Mononuclear cell (primary cell): ENCODE data around the gene SRGAP3. TPM values are rescaled to one million over a fixed set of nuclear protein-coding genes. Genes with fewer than 3 reads are reported as not detected.

ENCODE experiments used
- H3K27me3 ChIP-seq: 2 replicates; pipeline ENCODE4 v1.6.0; 2011; ENCODE audit warnings: low read length, control low read depth; ENCODE audit not compliant: insufficient read depth
- H3K4me1 ChIP-seq: 2 replicates; pipeline ENCODE4 v1.5.1; 2011; ENCODE audit warnings: mild to moderate bottlenecking, low read length, control low read depth; ENCODE audit not compliant: insufficient read depth
- H3K4me3 ChIP-seq: 2 replicates; pipeline ENCODE4 v1.5.1; 2011; ENCODE audit warnings: mild to moderate bottlenecking, low read length, moderate library complexity
- H3K9me3 ChIP-seq: 2 replicates; pipeline ENCODE4 v1.5.1; 2011; ENCODE audit warnings: low read depth, mild to moderate bottlenecking, control low read depth, low read length
- total RNA-seq: library from RNA; depleted of rRNA; stranded (reverse); fragments of >200 nt; gene quantifications from one replicate; pipeline ENCODE4 v1.2.3, GENCODE V29; 2012

SRGAP3 gene
- total RNA-seq, 1 donor = 2.2 TPM

DNA sequence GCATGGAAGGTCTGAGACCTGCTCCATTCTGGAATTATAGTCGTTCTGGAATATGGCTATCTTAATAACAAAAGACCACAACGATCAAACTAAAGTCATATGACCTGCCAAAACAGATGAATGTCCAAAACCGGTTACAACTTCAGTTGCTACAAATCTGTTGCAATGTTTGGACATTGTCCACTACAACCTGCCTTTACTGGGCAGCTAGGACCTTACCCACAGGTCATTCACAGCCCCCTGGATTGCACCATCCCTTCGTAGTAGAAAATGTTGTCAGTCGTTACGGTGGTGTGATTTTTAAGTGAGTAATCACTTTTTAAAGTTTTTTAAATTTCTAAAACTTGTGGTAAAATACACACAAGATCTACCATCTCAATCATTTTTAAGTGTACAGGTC is 22.5 kb upstream of the SRGAP3 start:
- Histone ChIP-seq H3K4me3 (no peak overlapping the region), H3K9me3 (no peaks in the 10 kb centered on the region), H3K27me3 (no peaks in the 10 kb centered on the region), H3K4me1 (no peaks in the 10 kb centered on the region)

DNA sequence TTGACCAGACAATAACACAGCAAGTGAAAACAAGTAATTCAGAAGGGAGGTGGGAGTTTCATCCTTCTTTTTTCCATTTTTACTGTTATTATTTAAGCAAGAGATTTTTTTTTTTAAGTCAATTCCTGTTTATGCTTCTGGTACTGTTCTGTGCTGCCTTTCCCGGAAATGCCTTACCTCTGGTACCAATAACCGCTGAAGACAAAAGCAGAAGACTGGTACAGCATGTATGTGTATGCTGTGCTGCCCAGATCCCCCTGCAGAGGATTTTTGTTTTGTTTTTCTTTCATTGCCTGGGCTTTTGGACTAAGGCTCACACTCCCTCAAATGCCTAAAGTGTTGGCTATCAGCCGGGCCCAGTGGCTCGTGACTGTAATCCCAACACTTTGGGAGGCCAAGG is 21.3 kb upstream of the SRGAP3 start:
- H3K4me3 ChIP-seq = no peak overlapping the region
- H3K9me3 ChIP-seq = no peaks in the 10 kb centered on the region
- H3K27me3 ChIP-seq = no peaks in the 10 kb centered on the region
- H3K4me1 ChIP-seq = no peaks in the 10 kb centered on the region

DNA sequence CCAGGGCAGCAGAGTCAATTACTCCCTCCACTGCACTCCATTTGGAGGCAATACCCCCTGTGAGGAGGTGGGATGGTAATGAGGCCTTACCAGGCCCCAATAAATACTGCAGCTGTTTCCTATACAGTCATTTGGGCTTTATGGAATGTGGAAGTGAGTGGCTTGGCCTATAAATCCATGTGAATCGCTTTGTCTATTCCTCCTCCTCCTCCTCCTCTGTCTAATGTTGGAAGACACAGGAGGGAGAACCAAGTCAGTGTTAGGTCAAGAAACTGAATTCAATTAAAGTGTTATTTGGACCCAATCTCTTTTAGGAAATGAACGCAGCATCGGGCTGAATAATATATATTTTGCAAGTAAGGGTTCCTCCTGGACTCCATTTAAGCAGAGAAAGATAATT is 17.3 kb upstream of the SRGAP3 start:
- Histone ChIP-seq H3K4me1 (no peaks in the 10 kb centered on the region), H3K9me3 (no peaks in the 10 kb centered on the region), H3K27me3 (no peaks in the 10 kb centered on the region), H3K4me3 (no peak overlapping the region)

DNA sequence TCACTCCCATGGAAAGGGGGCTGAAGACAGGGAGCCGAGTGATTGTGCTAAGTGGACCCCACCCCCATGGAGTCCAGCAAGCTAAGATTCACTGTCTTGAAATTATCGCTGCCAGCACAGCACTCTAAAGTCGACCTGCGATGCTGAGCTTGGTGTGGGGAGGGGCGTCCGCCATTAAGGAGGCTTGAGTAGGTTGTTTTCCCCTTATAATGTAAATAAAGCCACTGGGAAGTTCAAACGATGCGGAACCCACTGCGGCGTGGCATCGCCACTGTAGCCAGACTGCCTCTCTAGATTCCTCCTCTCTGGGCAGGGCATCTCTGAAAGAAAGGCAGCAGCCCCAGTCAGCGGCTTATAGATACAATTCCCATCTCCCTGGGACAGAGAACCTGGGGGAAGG is 10.9 kb upstream of the SRGAP3 start:
- Histone ChIP-seq H3K27me3 (no peaks in the 10 kb centered on the region), H3K9me3 (no peaks in the 10 kb centered on the region), H3K4me3 (no peak overlapping the region), H3K4me1 (no peaks in the 10 kb centered on the region)

DNA sequence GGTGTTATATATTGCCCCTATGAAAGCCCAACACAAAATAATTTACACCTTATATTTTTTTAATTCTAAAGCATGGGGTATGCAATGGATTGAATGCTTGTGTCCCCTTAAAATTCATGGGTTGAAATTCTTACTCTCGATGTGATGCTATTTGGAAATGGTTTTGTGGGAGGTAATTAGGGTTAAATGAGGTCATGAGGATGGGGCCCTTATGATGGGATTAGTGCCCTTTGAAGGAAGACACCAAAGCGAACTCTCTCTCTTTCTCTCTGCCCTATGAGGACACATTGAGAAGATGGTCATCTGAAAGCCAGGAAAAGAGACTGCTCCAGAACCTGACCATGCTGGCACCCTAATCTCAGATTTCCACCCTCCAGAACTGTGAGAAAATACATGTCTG is 7.6 kb upstream of the SRGAP3 start:
- no peaks in the 10 kb centered on the region for H3K9me3 ChIP-seq
- H3K4me3 ChIP-seq = no peak overlapping the region
- no peaks in the 10 kb centered on the region for H3K27me3 ChIP-seq
- H3K4me1 ChIP-seq = no peaks in the 10 kb centered on the region

DNA sequence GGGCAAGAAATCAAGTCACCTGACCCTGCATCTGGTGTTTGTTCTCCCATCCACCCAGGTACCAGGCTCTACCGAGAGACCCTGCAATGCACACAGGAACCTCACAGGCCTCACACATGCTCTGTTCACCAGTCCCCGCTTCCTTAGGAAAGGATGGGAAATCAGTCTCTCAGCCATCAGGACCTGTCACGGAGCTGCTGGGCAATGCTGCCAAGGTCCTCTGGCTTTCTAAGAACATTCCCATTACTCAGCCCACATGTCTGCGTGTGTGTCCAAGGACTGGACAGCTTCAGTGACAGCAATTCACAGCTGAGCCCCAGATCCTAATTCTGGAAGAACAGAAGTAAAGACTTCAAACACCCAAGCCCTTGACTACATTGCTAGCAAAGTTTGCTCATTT is 6.5 kb upstream of the SRGAP3 start:
- H3K9me3 ChIP-seq = no peaks in the 10 kb centered on the region
- H3K4me3 ChIP-seq = no peak overlapping the region
- H3K27me3 ChIP-seq = no peaks in the 10 kb centered on the region
- H3K4me1 ChIP-seq = no peaks in the 10 kb centered on the region

DNA sequence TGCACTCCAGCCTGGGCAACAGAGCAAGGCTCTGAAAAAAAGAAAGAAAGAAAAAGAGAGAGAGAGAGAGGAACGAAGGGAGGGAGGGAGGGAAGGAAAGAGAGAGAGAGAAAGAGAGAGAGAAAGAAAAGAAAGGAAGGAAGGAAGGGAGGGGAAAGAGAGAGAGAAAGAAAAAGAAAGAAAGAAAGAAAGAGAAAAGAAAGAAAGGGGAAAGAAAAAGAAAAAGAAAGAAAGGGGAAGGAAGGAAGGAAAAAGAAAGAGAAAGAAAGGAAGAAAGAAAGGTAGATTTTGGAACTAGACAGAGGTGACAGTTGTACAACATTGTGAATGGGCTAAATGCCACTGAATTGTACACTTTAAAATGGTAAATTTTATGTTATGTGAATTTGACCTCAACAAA is 5.3 kb upstream of the SRGAP3 start:
- H3K9me3 ChIP-seq = no peaks in the 10 kb centered on the region
- H3K4me3 ChIP-seq = no peak overlapping the region
- H3K4me1 ChIP-seq = peaks cover 8% of the 10 kb centered on the region
- H3K27me3 ChIP-seq = no peaks in the 10 kb centered on the region

DNA sequence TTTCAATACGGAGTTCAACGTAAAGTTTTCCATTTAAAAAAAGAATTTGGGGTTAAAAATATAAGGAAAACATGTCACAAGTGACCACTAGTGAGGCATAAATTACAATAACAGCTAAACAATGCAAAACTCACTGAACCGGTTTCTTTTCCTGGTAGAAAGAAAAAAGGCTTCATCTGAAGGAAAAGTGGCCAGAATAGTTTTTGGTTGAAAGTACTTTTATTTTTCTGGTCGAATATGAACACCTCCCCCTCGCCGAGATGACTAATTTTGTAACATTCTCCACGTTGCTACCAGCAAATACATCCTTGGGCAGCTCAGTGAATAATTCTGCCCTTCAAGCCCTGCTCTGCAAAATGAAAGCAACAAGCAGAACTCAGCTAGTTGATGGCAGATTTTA is 3.9 kb upstream of the SRGAP3 start:
- peaks cover 20% of the 10 kb centered on the region for H3K4me1 ChIP-seq
- H3K4me3 ChIP-seq = no peak overlapping the region
- no peaks in the 10 kb centered on the region for H3K27me3 ChIP-seq
- H3K9me3 ChIP-seq = no peaks in the 10 kb centered on the region

DNA sequence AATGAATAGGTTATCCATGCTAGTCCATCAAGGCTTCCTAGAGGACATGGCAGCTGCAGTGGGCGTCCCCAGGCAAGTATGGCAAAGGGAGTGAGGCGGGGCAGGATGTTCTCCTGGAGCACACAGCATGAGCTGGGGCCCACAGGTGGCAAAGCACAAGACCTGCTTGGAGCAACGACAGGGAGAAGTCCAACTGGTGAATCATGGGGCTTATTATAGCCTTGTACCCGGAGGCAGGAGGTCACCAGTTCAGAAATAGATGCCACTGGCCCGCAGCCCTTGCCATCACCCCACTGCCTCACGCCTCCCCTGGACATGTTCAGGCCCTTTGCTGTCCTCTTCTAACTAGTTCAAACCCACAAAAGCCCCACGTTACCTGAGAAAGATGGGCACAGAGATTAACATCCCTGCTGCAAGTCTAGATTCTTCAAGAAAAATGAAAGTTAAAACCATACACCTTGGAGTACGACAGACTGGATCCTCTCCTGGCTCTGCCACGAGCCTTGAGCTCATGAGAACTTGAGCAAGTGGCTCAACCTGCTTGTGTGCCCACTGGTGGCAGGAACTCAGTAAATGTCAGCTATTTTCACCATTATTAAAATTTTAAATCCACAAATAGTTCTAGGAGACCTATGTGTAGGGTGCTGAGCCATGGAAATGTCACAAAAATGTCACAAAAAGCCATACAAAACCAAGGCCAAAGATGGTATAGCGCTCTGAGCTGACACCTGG is 1.8 kb upstream of the SRGAP3 start:
- Histone ChIP-seq H3K27me3 (no peaks in the 10 kb centered on the region), H3K4me1 (peaks cover 28% of the 10 kb centered on the region), H3K4me3 (no peak overlapping the region), H3K9me3 (no peaks in the 10 kb centered on the region)

DNA sequence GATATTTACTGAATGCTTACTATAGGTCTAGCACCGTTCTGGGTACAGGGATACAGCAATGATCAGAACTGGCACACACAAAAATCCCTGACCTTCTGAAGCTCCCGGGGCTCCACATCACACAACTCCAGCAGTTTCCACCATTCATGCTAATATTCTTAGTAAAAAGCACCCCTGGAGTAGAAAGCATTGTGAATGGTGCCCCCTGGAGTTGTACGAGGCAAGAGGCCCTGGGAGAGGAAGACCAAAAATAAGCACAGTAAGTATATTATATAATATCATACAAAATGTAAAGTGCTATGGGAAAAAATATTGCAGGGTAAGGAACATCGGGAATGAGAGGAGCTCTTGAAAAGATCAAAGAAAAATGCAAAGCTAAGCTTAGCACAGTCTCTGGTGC is 790 bp upstream of the SRGAP3 start:
- Histone ChIP-seq H3K4me3 (no peak overlapping the region), H3K27me3 (no peaks in the 10 kb centered on the region), H3K9me3 (no peaks in the 10 kb centered on the region), H3K4me1 (peaks cover 28% of the 10 kb centered on the region)

DNA sequence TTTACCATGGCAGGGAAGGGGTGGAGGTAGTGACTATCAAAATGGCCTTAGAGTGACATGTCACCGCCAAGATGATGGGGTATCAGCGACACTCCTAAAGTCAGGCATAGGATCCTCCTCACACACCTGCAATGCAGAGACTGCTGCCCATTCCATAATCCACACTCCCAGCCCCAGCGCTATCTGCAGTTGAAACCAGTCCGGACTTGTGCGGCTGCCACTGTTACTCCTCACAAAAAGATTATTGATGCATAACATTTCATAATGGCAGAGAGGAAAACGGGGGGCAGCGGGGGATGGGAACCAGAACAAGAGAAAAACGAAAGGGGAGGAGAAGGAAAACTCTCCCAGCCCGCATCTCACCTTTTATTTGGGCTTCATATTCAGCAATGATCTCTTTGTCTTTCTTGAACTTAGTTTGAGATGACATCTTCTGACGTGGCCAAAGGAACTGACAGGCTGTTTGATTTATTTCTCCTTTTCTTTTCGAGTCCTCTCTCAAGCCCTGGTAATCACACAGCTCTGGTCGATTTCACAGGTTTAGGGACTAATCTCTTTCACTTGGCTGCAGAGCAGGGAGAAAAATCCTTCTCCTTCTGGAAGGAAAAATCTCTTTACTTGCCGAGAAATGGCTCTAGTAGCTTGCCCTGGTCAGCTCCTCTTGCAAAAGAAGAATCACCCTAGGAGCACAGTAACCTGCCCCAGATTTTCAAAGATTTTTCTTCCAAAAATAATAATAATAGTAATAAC is 749 bp downstream of the SRGAP3 start:
- H3K4me1 ChIP-seq = peaks cover 28% of the 10 kb centered on the region
- H3K27me3 ChIP-seq = no peaks in the 10 kb centered on the region
- H3K4me3 ChIP-seq = peak overlapping the region; percentile 42
- no peaks in the 10 kb centered on the region for H3K9me3 ChIP-seq

DNA sequence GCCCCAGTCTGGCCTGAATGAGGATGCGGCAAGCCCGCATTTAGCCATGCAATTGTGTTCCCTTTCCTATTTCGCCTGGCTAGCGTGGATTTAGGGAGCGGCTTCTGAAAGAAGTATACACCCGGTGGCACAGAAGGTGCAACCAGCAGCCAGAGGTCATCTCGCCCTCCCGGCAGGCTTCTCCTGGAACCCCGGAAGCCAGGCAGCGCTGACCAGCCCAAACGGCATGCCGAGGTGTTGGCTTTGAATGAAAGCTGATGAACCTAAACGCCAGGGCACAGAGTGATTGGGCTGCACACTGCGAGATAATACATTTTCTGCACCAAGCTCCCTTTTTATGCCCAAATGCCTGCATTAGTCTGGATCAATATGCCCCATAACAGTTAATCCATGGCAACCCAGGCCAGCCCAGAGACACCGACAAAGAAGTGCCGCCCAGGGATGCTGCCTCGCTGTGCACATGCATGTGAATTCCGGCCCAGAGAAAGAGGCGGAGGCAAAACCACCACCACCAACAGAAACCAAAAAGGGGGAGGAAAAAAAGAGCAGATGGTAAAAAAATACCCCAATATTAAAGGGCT is 1.4 kb downstream of the SRGAP3 start:
- no peaks in the 10 kb centered on the region for H3K9me3 ChIP-seq
- peaks cover 28% of the 10 kb centered on the region for H3K4me1 ChIP-seq
- no peaks in the 10 kb centered on the region for H3K27me3 ChIP-seq
- H3K4me3 ChIP-seq = peak overlapping the region; percentile 42

DNA sequence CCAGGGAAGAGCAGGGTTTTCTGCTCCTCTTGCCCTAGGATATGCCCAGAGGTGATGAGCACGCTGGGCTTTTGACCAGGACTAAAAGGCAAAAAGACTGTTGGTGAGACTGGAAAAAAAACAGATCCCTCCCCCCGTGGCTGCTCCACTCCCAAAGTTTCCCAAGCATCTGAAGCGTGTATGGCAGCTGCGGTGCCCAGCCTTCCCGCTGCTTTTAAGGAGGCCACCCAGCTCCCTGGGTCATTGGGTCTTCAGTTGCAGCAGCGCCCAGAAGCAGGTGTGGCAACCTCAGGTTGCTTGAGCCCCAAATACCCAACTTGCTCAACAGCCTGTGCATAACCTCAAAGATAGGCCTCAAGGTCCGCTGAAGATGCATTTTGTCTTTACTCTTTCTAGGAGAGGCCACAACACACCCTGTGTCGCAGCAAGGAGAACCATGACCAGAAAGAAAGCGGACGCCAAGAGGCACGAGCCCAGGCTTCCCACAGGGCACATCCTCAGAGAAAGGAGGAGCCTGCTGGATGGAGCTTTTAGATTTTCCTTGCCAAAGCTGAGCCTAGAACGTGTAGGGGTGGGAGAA is 2.0 kb downstream of the SRGAP3 start:
- Histone ChIP-seq H3K9me3 (no peaks in the 10 kb centered on the region), H3K4me3 (no peak overlapping the region), H3K4me1 (peaks cover 28% of the 10 kb centered on the region), H3K27me3 (no peaks in the 10 kb centered on the region)

DNA sequence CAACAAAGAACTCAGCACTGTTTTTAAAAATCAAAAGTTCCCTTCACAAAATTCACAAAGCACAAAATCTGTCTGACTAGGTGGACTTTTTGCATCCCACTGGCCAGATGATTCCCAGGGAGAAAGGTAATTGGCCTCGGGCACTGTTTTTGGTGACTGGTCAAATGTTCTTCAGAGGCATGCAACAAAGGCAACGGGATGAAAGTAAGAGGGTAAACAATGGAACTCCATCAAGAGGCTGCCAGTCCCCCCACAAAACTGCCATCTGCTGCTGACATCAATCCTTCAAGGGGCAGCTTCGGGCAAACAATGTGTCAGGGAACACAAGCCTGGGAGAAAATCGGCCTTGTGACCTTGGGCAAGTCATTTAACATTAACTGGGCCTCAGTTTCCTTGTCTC is 3.3 kb downstream of the SRGAP3 start:
- Histone ChIP-seq H3K4me3 (no peak overlapping the region), H3K9me3 (no peaks in the 10 kb centered on the region), H3K27me3 (no peaks in the 10 kb centered on the region), H3K4me1 (peaks cover 28% of the 10 kb centered on the region)

DNA sequence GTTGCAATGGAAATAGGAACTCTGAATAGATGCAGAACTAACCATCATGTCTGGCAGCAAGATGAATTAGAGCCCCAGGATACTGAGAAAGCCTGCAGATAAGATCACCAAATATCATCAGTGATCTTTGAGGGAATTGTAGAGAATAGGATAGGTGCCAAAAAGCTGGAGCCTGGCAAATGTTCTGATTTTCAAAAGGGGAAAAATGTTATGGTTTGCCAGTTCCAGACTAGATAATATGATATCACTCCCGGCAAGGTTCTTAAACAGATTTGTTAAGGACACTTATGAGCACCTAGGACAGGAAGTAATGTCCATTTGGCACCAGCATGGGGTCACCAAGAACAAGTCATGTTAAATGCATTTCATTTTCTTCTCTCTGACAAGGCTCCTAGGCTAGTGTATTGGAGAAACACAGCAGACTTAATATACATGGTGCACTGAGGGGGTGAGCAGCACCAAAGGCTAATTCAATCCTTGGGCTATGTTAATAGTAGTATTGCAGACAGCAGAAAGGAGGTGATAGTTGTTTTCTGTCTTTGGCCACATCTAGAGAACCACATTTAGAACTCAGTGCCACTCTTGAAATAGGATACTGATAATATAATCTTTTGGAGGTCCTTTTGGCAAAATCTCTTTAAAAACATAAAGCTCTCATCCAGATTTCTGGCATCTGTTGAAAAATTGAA is 4.8 kb downstream of the SRGAP3 start:
- H3K9me3 ChIP-seq = no peaks in the 10 kb centered on the region
- H3K4me3 ChIP-seq = no peak overlapping the region
- peaks cover 18% of the 10 kb centered on the region for H3K4me1 ChIP-seq

More for the DNA sequence above, 4.8 kb downstream of the SRGAP3 start:
- H3K27me3 ChIP-seq = no peaks in the 10 kb centered on the region
